Measurements from ENCODE around the gene KCNIP4. TPM values are rescaled to one million over a fixed set of nuclear protein-coding genes. Genes with fewer than 3 reads are reported as not detected.

The KCNIP4 gene
- total and polyA plus RNA-seq, 2 donors (not counting 3 experiments of a cell fraction or from before 2014, with no cell fraction given): not detected

- CTCF ChIA-PET: interaction anchor here (0.7 kb wide), 1 partner anchor 773 kb away, joined by 3 read pairs; no protein-coding TSS in a partner anchor
- DNase-seq (ENCODE audit: low read depth, low spot score) (peak; percentile 84), FAIRE-seq (peak; percentile 67)
- H2AFZ ChIP-seq (ENCODE audit: low read depth, low read length): peak overlapping the region; percentile 37
- H3K9me1 ChIP-seq (replicated peaks; ENCODE audit: control insufficient read depth, extremely low read depth, insufficient read depth, low read length): no peaks in the 10 kb centered on the region
- POLR2A ChIA-PET: no interaction called here
- H3K79me2 ChIP-seq (ENCODE audit: control insufficient read depth, insufficient read depth, low read length): no peaks in the 10 kb centered on the region
- H3K4me3 ChIP-seq (replicated peaks in 1 of 3; ENCODE audit: insufficient read depth in 1 of 3, low read depth in 1 of 3, low read length in 3 of 3): no peak overlapping the region
- TF ChIP-seq EZH2 (IDR thresholded peaks at IDR 0.05; ENCODE audit: borderline replicate concordance, low read depth, low read length, severe bottlenecking) (no peak), JUN (IDR thresholded peaks at IDR 0.05; ENCODE audit: borderline replicate concordance, insufficient read depth, insufficient read length, low read depth) (no peak), FOS (IDR thresholded peaks at IDR 0.05; ENCODE audit: borderline replicate concordance, insufficient read depth, low read length) (no peak), POLR2A (IDR thresholded peaks at IDR 0.05; ENCODE audit: low read depth, low read length) (no peak), GATA2 (IDR thresholded peaks at IDR 0.05; ENCODE audit: insufficient read depth, insufficient read length, low read depth, low read length) (no peak), POLR2AphosphoS5 (IDR thresholded peaks at IDR 0.05; ENCODE audit: insufficient read depth, low read depth, low read length) (no peak), MYC (IDR thresholded peaks at IDR 0.05; ENCODE audit: low read depth, low read length) (no peak)
- TF ChIP-seq, protein P1, sequence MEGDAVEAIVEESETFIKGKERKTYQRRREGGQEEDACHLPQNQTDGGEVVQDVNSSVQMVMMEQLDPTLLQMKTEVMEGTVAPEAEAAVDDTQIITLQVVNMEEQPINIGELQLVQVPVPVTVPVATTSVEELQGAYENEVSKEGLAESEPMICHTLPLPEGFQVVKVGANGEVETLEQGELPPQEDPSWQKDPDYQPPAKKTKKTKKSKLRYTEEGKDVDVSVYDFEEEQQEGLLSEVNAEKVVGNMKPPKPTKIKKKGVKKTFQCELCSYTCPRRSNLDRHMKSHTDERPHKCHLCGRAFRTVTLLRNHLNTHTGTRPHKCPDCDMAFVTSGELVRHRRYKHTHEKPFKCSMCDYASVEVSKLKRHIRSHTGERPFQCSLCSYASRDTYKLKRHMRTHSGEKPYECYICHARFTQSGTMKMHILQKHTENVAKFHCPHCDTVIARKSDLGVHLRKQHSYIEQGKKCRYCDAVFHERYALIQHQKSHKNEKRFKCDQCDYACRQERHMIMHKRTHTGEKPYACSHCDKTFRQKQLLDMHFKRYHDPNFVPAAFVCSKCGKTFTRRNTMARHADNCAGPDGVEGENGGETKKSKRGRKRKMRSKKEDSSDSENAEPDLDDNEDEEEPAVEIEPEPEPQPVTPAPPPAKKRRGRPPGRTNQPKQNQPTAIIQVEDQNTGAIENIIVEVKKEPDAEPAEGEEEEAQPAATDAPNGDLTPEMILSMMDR (IDR thresholded peaks at IDR 0.05; ENCODE audit: extremely low read depth in 1 of 2, insufficient read depth in 1 of 2, low read depth in 1 of 2, low read length in 2 of 2): no peak
- TF ChIP-seq, protein P2, sequence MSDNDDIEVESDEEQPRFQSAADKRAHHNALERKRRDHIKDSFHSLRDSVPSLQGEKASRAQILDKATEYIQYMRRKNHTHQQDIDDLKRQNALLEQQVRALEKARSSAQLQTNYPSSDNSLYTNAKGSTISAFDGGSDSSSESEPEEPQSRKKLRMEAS (IDR thresholded peaks at IDR 0.05; ENCODE audit: insufficient read depth, insufficient read length): no peak
- peak overlapping the region; percentile 20 for H3K27ac ChIP-seq (ENCODE audit: insufficient read depth, low read depth, low read length)
- dilution Hi-C loops (cut with MboI; ENCODE audit: extremely low pct_ligation_motif_present, low sequenced_read_pairs): no loop called here
- no peak overlapping the region for H3K9ac ChIP-seq (replicated peaks; ENCODE audit: extremely low read depth, insufficient read depth, low read length)
- no peaks in the 10 kb centered on the region for H4K20me1 ChIP-seq (replicated peaks; ENCODE audit: control insufficient read depth, extremely low read depth, insufficient read depth, low read length)
- no peaks in the 10 kb centered on the region for H3K4me1 ChIP-seq (ENCODE audit: control insufficient read depth, extremely low read depth, insufficient read depth, low read length)
- no peaks in the 10 kb centered on the region for H3K27me3 ChIP-seq (ENCODE audit: control insufficient read depth in 2 of 2, insufficient read depth in 2 of 2, low read length in 2 of 2)
- no peak overlapping the region for H3K4me2 ChIP-seq (ENCODE audit: insufficient read depth, low read length)
- no peaks in the 10 kb centered on the region for H3K36me3 ChIP-seq (ENCODE audit: control insufficient read depth in 2 of 2, extremely low read depth in 1 of 2, insufficient read depth in 2 of 2, low read length in 2 of 2)
- no peaks in the 10 kb centered on the region for H3K9me3 ChIP-seq (replicated peaks; ENCODE audit: control insufficient read depth, insufficient read depth, low read length)
- intact Hi-C loops (cut with micrococcal nuclease): no loop called here
- no TSS peak for BruUV-seq (replicated peaks)
Observed at GRCh38 chr4:20992002-20992401, 956.6 kb downstream of the KCNIP4 start.

Data from endothelial cell of umbilical vein (primary cell).